ENCODE data around the gene GDE1.

GRCh38 chr16:19521471-19522396 is at the start of gene GDE1:
- TF ChIP-seq EZH2phosphoT487 (IDR thresholded peaks at IDR 0.05; ENCODE audit: borderline replicate concordance, low read length) (no peak), CTCF (conservative IDR thresholded peaks at IDR 0.05; ENCODE audit: low read depth, low read length) (peak; percentile 43), EZH2 (IDR thresholded peaks at IDR 0.05; ENCODE audit: low read length, unreplicated experiment) (no peak)

Measured in PC-3 (cell line).